ENCODE data around the gene STK38L.

DNA sequence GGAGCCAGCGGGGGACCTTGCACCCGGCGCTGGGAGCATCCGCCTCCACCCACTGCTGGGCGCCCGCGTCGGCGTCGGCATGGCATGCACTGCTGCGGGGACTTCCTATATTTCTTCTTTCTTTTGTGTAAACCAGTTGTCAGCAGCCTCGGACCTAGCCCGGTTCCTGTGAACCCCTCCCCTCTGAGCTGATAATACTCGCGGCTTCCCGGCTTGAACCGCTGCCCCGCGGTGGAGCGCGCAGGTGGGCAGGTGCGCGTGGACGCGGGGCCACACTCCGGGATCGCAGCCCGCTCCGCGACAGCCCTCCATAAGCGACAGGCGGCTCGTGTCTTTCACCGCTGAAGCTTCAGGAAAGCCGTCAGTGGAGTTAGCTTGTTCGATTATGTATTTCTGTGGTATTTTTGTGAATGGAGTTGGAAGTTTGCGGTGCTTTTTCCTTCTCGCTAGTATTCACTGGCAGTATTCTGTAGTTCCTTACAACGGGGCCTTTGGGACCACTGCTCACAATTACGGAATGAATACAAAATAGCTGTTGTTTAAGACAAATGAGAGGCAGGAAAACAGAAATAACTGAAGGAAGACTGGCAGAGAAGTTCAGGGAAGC is 89.4 kb downstream of the STK38L start:
- TF ChIP-seq GATA3 (IDR thresholded peaks at IDR 0.05; ENCODE audit: low read depth, low read length) = no peak
- TF ChIP-seq GATA2 (IDR thresholded peaks at IDR 0.05; ENCODE audit: low read depth, low read length) = no peak

Data from SH-SY5Y (cell line).